GM18861 (cell line): ENCODE measurements around the gene PLS1.
"Not testable (repeated sequence)": the region's sequence is repeated elsewhere in the genome, so short reads cannot be mapped to it uniquely, and the experiment has no call there.

ENCODE experiments used
- ATAC-seq: cut with Tn5 transposase; IDR thresholded peaks from one replicate; pipeline ENCODE4 v1.9.1; 2021; ENCODE audit not compliant: unreplicated experiment

Gene PLS1

DNA sequence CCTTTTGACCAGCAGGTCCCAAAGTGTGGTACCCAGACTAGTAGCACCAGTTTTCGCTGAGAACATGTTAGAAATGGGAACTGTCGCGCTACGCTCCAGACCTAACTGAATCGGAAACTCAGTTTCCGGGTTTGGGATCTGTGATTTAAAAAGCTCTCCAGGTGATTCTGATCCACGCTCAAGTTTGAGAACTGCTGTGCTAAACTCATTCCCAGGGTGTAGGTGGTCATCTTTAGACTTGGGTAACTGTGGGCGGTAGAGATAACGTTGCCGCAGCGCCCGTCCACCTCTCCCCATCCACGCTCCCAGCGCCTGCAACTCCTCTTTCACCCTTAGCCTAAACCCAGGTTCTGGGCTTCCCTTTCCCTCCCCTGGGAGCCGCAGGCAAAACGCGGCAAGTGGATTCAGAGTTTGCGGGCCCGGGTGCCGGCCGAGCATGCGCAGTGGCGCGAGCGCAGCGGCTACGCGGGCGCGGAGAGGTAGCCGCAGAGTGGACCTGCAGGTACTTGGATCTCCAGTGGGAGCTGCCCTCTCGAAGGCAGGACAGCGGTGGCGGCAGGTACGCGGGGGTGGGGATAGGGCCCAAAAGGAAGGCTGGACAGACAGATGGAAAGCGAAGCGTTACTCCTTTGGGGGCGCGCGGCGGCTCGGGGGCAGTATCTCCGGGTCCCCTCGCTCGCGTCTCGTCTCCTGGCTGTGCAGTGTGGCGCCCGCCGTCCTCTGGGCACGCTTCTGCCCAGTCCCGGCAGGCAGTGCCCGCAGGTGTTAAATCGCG, at the start of gene PLS1:
TSS of gene PLS1 (plus strand) at position 443 of the 775 bp plus-strand sequence. CDS start 67,845 bp downstream, outside the sequence.
- ATAC-seq: peak; percentile 78

GRCh38 chr3:142549986-142550385, 46.2 kb upstream of the PLS1 start:
- no peak for ATAC-seq

- ATAC-seq: not testable (repeated sequence)
These were observed 43.6 kb upstream of the PLS1 start for GRCh38 chr3:142552579-142552978.

DNA sequence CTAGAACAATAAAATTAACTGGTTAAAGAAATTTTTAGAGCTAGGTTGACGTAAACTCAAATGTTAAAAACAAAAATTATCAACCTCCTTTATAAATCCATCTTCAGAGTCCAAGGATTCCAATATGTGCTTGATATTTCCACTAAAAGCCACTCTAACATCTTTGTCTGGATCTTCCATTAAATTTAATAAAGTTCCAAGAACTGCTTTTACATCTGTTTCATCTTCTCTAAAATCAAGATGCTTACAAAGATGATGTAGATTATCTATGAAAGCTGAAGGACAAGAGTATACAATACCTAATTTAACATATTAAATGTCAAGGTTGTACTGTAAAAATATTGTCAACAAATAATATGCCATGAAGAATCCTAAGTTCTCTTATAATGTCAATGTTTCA, 42.5 kb upstream of the PLS1 start:
- no peak for ATAC-seq

DNA sequence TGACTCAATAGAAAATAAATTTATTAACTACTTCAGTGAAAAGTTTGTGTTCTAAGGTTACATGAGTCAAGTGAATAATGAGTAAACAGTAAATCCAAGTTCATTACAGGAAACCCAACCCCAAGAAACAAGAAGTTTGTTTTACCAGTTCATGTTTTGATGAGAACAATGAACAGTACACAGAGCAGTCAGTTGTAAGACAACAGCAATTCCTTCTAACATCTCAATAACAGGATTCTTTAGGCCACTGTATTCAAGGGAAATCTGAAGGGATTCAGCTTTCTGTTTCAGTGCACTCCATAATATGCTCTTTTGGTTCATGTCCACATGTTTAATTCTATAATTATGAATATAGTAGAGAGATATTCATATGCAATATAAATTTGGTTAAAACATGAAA, 36.1 kb upstream of the PLS1 start:
- ATAC-seq: no peak

- ATAC-seq: no peak
These were observed 32.6 kb upstream of the PLS1 start for GRCh38 chr3:142563496-142563997.

DNA sequence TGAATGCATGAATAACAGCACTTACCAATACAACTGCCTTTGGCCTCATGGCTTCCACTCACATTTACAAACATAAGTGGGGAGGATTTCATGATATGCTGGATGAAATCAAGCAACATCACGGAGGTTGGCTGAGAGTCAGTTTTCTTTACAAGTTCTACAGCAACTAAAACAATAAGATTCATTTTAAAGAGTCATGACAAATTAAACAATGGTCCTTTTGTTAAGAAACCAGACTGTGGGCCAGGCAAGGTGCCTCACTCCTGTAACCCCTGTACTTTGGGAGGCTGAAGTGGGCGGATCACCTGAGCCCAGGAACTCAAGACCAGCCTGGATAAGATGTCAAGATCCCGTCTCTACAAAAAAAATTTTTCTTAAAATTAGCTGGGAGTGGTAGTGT, 30.1 kb upstream of the PLS1 start:
- ATAC-seq: no peak

- no peak for ATAC-seq
These were observed 27.7 kb upstream of the PLS1 start for GRCh38 chr3:142568393-142569017.

DNA sequence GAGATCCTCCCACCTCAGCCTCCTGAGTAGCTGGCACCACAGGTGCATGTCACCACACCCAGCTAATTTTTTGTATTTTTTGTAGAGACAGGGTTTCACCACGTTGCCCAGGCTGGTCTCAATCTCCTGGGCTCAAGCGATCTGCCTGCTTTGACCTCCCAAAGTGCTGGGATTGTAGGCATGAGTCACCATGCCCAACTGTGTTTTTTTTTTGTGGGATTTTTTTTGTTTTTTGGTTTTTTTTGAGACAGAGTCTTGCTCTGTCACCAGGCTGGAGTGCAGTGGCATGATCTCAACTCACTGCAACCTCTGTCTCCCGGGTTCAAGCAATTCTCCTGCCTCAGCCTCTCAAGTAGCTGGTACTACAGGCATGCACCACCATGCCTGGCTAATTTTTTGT, 26.8 kb upstream of the PLS1 start:
- ATAC-seq: not testable (repeated sequence)

DNA sequence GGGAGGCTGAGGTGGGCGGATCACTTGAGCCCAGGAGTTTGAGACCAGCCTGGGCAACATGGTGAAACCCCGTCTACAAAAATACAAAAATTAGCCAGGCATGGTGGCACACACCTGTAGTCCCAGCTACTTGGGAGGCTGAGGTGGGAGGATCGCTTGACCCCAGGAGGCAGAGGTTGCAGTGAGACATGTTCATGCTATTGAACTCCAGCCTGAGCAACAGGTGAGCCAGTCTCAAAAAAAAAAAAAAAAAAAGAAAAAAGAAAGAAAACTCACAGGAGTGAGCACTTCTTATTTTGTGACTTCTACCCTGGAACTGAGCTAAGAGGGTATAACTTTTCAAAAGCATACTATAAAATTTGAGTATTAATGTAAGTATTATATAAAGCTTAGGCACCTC, 22.0 kb upstream of the PLS1 start:
- ATAC-seq: not testable (repeated sequence)

GRCh38 chr3:142574665-142575064, 21.5 kb upstream of the PLS1 start:
- no peak for ATAC-seq

DNA sequence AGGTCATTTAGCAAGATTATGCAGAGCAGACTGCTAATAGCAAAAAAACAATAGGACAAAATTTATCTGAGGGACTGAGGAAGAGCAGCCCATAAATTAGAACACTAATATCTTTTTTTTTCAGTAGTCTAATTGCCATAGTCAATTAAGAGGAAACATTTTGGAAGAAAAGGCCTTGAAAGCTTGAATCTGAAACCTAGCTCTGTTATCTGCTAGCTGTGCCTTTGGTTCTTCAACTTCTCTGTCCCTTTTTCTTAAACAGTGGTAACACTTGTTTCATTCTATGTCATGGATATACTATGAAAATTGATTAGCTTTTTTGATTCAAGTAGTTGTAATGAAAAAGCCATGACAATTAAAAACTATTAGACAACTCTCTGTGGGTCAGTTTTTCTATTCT, 19.4 kb upstream of the PLS1 start:
- ATAC-seq: no peak

GRCh38 chr3:142577696-142578328, 18.4 kb upstream of the PLS1 start:
- ATAC-seq: no peak

- peak; percentile 86 for ATAC-seq
These were observed 17.6 kb upstream of the PLS1 start, which contains the start of gene ATR for GRCh38 chr3:142578329-142579223. Gene ATR (minus strand): TSS chr3:142578733. CDS start chr3:142578704, 29 bp downstream.

- no peak for ATAC-seq
These were observed 16.2 kb upstream of the PLS1 start for GRCh38 chr3:142580061-142580423.

DNA sequence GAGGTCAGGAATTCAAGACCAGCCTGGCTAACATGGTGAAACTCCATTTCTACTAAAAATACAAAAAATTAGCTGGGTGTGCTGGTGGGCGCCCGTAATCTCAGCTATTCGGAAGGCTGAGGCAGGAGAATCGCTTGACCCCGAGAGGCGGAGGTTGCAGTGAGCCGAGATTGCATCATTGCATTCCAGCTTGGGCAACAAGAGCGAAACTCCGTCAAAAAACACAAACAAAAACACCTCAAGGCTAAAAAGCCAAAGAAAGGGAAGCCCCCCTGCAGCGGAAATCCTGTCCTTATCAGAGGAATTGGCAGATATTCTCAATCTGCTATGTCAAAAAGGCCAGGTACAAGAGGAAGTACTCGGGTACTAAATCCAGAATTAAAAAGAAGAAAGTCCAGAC, 15.1 kb upstream of the PLS1 start:
- not testable (repeated sequence) for ATAC-seq

GRCh38 chr3:142586803-142587406, 9.3 kb upstream of the PLS1 start:
- peak; percentile 76 for ATAC-seq

DNA sequence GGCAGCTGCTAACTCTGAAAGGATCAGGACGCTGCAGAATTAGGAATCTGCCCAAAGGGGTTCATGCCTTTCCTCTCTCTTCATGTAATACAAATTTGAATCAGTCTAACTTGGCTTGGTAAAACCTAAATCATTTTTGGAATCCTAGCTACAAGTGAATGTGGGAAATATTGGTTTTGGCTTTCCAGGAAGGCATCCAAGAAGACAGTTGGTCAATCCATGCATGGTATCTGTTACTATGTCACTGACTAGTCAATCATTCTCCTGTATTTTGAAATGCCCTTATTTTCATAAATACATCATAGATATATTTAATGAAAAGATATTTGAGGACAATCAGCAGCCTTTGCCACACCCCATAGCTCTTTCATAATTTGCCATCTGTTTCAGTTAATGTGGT, 7.5 kb upstream of the PLS1 start:
- ATAC-seq: no peak

DNA sequence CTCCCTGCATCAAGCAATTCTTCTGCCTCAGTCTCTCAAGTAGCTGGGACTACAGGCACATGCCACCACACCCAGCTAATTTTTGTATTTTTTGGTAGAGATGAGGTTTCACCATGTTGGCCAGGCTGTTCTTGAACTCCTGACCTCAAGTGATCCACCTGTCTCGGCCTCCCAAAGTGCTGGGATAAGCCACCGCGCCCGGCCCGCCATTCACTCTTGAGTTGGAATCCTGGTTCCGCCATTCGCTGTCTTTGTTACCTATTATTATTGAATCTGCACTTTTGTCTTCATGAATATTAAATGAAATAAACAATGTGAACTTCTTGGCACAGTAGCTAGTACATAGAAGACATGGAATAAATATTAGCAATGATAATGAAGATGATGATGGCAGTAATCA, 3.9 kb upstream of the PLS1 start:
- not testable (repeated sequence) for ATAC-seq

GRCh38 chr3:142595141-142595540, 1.1 kb upstream of the PLS1 start:
- ATAC-seq: no peak
